Breast epithelium (tissue), 3 donors: ENCODE results near the gene KIF5A.

Experiments
- CTCF ChIP-seq, 3 donors: fragments of 450-650 bp; IDR thresholded peaks; one replicate each; pipeline ENCODE4 v1.5.1; 2016 to 2017; ENCODE audit warnings: antibody characterized with exemption in 3 of 3, mild to moderate bottlenecking in 3 of 3, moderate library complexity in 3 of 3
- POLR2A ChIP-seq: fragments of 450-650 bp; IDR thresholded peaks from one replicate; pipeline ENCODE4 v1.6.1; 2016; ENCODE audit warnings: antibody characterized with exemption, mild to moderate bottlenecking, moderate library complexity

GRCh38 chr12:57600395-57600794 is 50.6 kb downstream of the KIF5A start:
- TF ChIP-seq CTCF (IDR thresholded peaks at IDR 0.05) (no peak), POLR2A (no peak)
